CD14-positive monocyte (primary cell): ENCODE data around the gene FAM13A. TPM values are rescaled to one million over a fixed set of nuclear protein-coding genes. Genes with fewer than 3 reads are reported as not detected.

Experiments
- DNase-seq, 3 donors: peaks; one replicate each; pipeline ENCODE4 v3.0.0-alpha.2; 2011 to 2022
- H2AFZ ChIP-seq: 2 replicates; pipeline ENCODE4 v1.6.0; 2012; ENCODE audit warnings: mild to moderate bottlenecking, low read depth, low read length, inconsistent platforms; ENCODE audit not compliant: insufficient read depth, poor library complexity, severe bottlenecking
- H3K27ac ChIP-seq, 2 donors: 1 replicate in 1 of 2; 2 replicates in 1 of 2; pipeline ENCODE4 v1.5.1; 2012 to 2013; ENCODE audit warnings: low read length in 2 of 2, control low read depth in 1 of 2, inconsistent platforms in 1 of 2, low read depth in 1 of 2, mild to moderate bottlenecking in 1 of 2
- H3K27me3 ChIP-seq, 2 donors: one replicate each; pipeline versions ENCODE4 v1.6.0 to v1.6.1; 2011 to 2013; ENCODE audit warnings: low read length in 2 of 2; ENCODE audit not compliant: control insufficient read depth in 2 of 2, insufficient read depth in 2 of 2
- H3K36me3 ChIP-seq, 2 donors: replicated peaks in 1 of 2; 1 replicate in 1 of 2; 2 replicates in 1 of 2; pipeline versions ENCODE4 v1.5.1 to v1.6.1; 2012 to 2013; ENCODE audit warnings: low read length in 2 of 2, control low read depth in 1 of 2, inconsistent platforms in 1 of 2, mild to moderate bottlenecking in 1 of 2; ENCODE audit not compliant: insufficient read depth in 2 of 2, control insufficient read depth in 1 of 2
- H3K4me1 ChIP-seq, 2 donors: 1 replicate in 1 of 2; 2 replicates in 1 of 2; pipeline versions ENCODE4 v1.5.1 to v1.6.1; 2012 to 2013; ENCODE audit warnings: low read length in 2 of 2, control low read depth in 1 of 2, inconsistent platforms in 1 of 2, mild to moderate bottlenecking in 1 of 2, moderate library complexity in 1 of 2; ENCODE audit not compliant: insufficient read depth in 2 of 2, control insufficient read depth in 1 of 2
- H3K4me2 ChIP-seq: replicated peaks from 2 replicates; pipeline ENCODE3; 2012; ENCODE audit warnings: low read length, moderate library complexity, mild to moderate bottlenecking; ENCODE audit not compliant: poor library complexity, severe bottlenecking; ENCODE audit errors: extremely low read depth
- H3K4me3 ChIP-seq, 3 experiments: fragments of 200-600 bp in 1 of 3; sonication (generic) in 1 of 3; replicated peaks in 1 of 3; 1 replicate in 2 of 3; 2 replicates in 1 of 3; pipeline ENCODE4 v1.5.1; 2011 to 2013; ENCODE audit warnings: low read length in 3 of 3, mild to moderate bottlenecking in 3 of 3, control low read depth in 2 of 3, low read depth in 2 of 3, inconsistent platforms in 1 of 3, moderate library complexity in 1 of 3
- H3K79me2 ChIP-seq: 2 replicates; pipeline ENCODE4 v1.6.0; 2012; ENCODE audit warnings: mild to moderate bottlenecking, control low read depth, inconsistent platforms, low read length, moderate library complexity; ENCODE audit not compliant: insufficient read depth
- H3K9ac ChIP-seq: 2 replicates; pipeline ENCODE4 v1.6.0; 2017; ENCODE audit warnings: low read length, mild to moderate bottlenecking; ENCODE audit not compliant: insufficient read depth, poor library complexity, severe bottlenecking
- H3K9me3 ChIP-seq, 2 donors: replicated peaks in 1 of 2; 1 replicate in 1 of 2; 2 replicates in 1 of 2; pipeline versions ENCODE4 v1.5.1 to v1.6.1; 2012 to 2013; ENCODE audit warnings: low read length in 2 of 2, control low read depth in 1 of 2; ENCODE audit not compliant: control insufficient read depth in 1 of 2, insufficient read depth in 1 of 2
- H4K20me1 ChIP-seq: 2 replicates; pipeline ENCODE4 v1.6.0; 2012; ENCODE audit warnings: mild to moderate bottlenecking, low read length, control low read depth, moderate library complexity; ENCODE audit not compliant: insufficient read depth
- H3K27ac Mint-ChIP-seq, 7 donors: one replicate each; pipeline ENCODE4 v1.8.0; 2020; ENCODE audit warnings: mild to moderate bottlenecking in 7 of 7, mixed read lengths in 7 of 7, moderate library complexity in 6 of 7, inconsistent platforms in 2 of 7
- H3K27me3 Mint-ChIP-seq, 3 donors: one replicate each; pipeline ENCODE4 v1.8.0; 2021 to 2022; ENCODE audit warnings: low read depth in 3 of 3, mild to moderate bottlenecking in 3 of 3, mixed read lengths in 3 of 3, moderate library complexity in 3 of 3, inconsistent platforms in 1 of 3
- H3K36me3 Mint-ChIP-seq, 2 donors: one replicate each; pipeline ENCODE4 v1.8.0; 2020; ENCODE audit warnings: mixed read lengths in 2 of 2, inconsistent platforms in 1 of 2, mild to moderate bottlenecking in 1 of 2
- H3K4me1 Mint-ChIP-seq: one replicate; pipeline ENCODE4 v1.8.0; 2020; ENCODE audit warnings: mild to moderate bottlenecking, mixed read lengths
- H3K4me3 Mint-ChIP-seq, 2 donors: one replicate each; pipeline ENCODE4 v1.8.0; 2020; ENCODE audit warnings: mild to moderate bottlenecking in 2 of 2, mixed read lengths in 2 of 2, moderate library complexity in 1 of 2
- H3K9me3 Mint-ChIP-seq, 7 donors: one replicate each; pipeline ENCODE4 v1.8.0; 2020 to 2022; ENCODE audit warnings: mixed read lengths in 7 of 7, mild to moderate bottlenecking in 6 of 7, moderate library complexity in 6 of 7, inconsistent platforms in 2 of 7
- CTCF ChIP-seq: fragments of 200-600 bp; IDR thresholded peaks from one replicate; pipeline ENCODE4 v1.8.0; 2022; ENCODE audit warnings: antibody characterized with exemption, mild to moderate bottlenecking
- WGBS: methylation state at CpG from one replicate; pipeline ENCODE4 v1.1.5; 2013; ENCODE audit warnings: missing lambda C conversion rate; ENCODE audit not compliant: insufficient coverage; 5-methylcytosine and 5-hydroxymethylcytosine counted together
- intact Hi-C, 2 donors: fragments of 100-400 bp; cut with micrococcal nuclease; formaldehyde crosslinking; loops; one replicate each; pipeline versions ENCODE4 v1.15.0 to v1.15.1; 2023
- polyA plus RNA-seq, 3 donors: library from polyadenylated mRNA; depleted of rRNA in 1 of 3; unstranded in 2 of 3; stranded (reverse) in 1 of 3; fragments of 300-500 nt in 2 of 3; fragments of >200 nt in 1 of 3; fragmentation: Illumina TruSeq in 2 of 3; gene quantifications; 1 replicate in 2 of 3; 2 replicates in 1 of 3; pipeline ENCODE4 v1.2.3, GENCODE V29; 2012 to 2021

The FAM13A gene
- polyA plus RNA-seq, 3 donors: 5.3 to 20.0 (median 6.5) TPM

GRCh38 chr4:88908521-88908920, 148.5 kb downstream of the FAM13A start:
- Histone ChIP-seq H3K4me2 (no peak overlapping the region), H2AFZ (no peak overlapping the region), H3K27ac (no peak overlapping the region), H3K27me3 (no peaks in the 10 kb centered on the region), H3K9ac (no peak overlapping the region), H4K20me1 (no peaks in the 10 kb centered on the region), H3K79me2 (no peaks in the 10 kb centered on the region), H3K9me3 (peaks cover 3 to 9% of the 10 kb centered on the region in 2 donors), H3K36me3 (no peaks in the 10 kb centered on the region), H3K4me1 (peaks cover 8 to 12% of the 10 kb centered on the region in 2 donors), H3K4me3 (no peak overlapping the region)
- no peak overlapping the region for H3K27ac Mint-ChIP-seq
- intact Hi-C loops: no loop called here
- no peak overlapping the region for H3K4me3 Mint-ChIP-seq
- no peak for DNase-seq
- peaks cover 12% of the 10 kb centered on the region for H3K4me1 Mint-ChIP-seq
- WGBS: no CpG with 5 or more reads among the region's 3 CpGs
- no peaks in the 10 kb centered on the region for H3K36me3 Mint-ChIP-seq
- no peak for TF ChIP-seq CTCF
- H3K9me3 Mint-ChIP-seq: peaks cover 0 to 3% (median 0%) of the 10 kb centered on the region in 7 donors
- H3K27me3 Mint-ChIP-seq: no peaks in the 10 kb centered on the region

GRCh38 chr4:88908003-88908402, 149.0 kb downstream of the FAM13A start:
- Mint-ChIP-seq H3K4me3 (no peak overlapping the region), H3K4me1 (peaks cover 12% of the 10 kb centered on the region), H3K36me3 (no peaks in the 10 kb centered on the region), H3K27ac (no peak overlapping the region), H3K27me3 (no peaks in the 10 kb centered on the region), H3K9me3 (peaks cover 0 to 3% (median 0%) of the 10 kb centered on the region in 7 donors)
- Histone ChIP-seq H3K27me3 (no peaks in the 10 kb centered on the region), H3K4me1 (peaks cover 8 to 12% of the 10 kb centered on the region in 2 donors), H3K9ac (no peak overlapping the region), H3K4me3 (no peak overlapping the region), H2AFZ (peak overlapping the region; percentile 1), H3K27ac (no peak overlapping the region), H3K4me2 (no peak overlapping the region), H3K36me3 (no peaks in the 10 kb centered on the region), H3K79me2 (no peaks in the 10 kb centered on the region), H3K9me3 (peaks cover 3 to 4% of the 10 kb centered on the region in 2 donors), H4K20me1 (no peaks in the 10 kb centered on the region)
- WGBS: no CpG with 5 or more reads among the region's 1 CpG
- intact Hi-C loops: no loop called here
- TF ChIP-seq CTCF: no peak
- DNase-seq: no peak
